Skeletal muscle tissue (tissue), 4 donors: Measurements from ENCODE around the gene ANGPTL2. TPM values are rescaled to one million over a fixed set of nuclear protein-coding genes. Genes with fewer than 3 reads are reported as not detected.

ENCODE experiments used
- H3K27ac ChIP-seq: one replicate; pipeline ENCODE4 v1.7.0; 2013; ENCODE audit warnings: mild to moderate bottlenecking, low read depth, low read length, inconsistent platforms
- H3K27me3 ChIP-seq, 3 donors: one replicate each; pipeline ENCODE4 v1.7.0; 2013; ENCODE audit warnings: low read length in 3 of 3; ENCODE audit not compliant: control insufficient read depth in 3 of 3, insufficient read depth in 3 of 3
- H3K36me3 ChIP-seq, 3 donors: one replicate each; pipeline ENCODE4 v1.7.0; 2013; ENCODE audit warnings: low read length in 3 of 3; ENCODE audit not compliant: control insufficient read depth in 3 of 3, insufficient read depth in 3 of 3
- H3K4me1 ChIP-seq, 3 donors: one replicate each; pipeline ENCODE4 v1.7.0; 2013; ENCODE audit warnings: low read length in 3 of 3, mild to moderate bottlenecking in 3 of 3; ENCODE audit not compliant: control insufficient read depth in 3 of 3, insufficient read depth in 3 of 3
- H3K4me3 ChIP-seq, 3 donors: one replicate each; pipeline ENCODE4 v1.7.0; 2013; ENCODE audit warnings: low read length in 3 of 3
- H3K9ac ChIP-seq, 3 donors: one replicate each; pipeline ENCODE4 v1.7.0; 2013; ENCODE audit warnings: low read length in 3 of 3, mild to moderate bottlenecking in 3 of 3, moderate library complexity in 2 of 3, low read depth in 1 of 3
- H3K9me3 ChIP-seq, 3 donors: one replicate each; pipeline ENCODE4 v1.7.0; 2013; ENCODE audit warnings: low read length in 3 of 3; ENCODE audit not compliant: control insufficient read depth in 3 of 3
- total RNA-seq: library from RNA; depleted of rRNA; stranded (reverse); fragments of >200 nt; gene quantifications from one replicate; pipeline ENCODE4 v1.2.3, GENCODE V29; 2014
- donor health status: Osteomylitis.

ANGPTL2 gene
- total RNA-seq, 1 donor from 2014 or later: 37.6 TPM

DNA sequence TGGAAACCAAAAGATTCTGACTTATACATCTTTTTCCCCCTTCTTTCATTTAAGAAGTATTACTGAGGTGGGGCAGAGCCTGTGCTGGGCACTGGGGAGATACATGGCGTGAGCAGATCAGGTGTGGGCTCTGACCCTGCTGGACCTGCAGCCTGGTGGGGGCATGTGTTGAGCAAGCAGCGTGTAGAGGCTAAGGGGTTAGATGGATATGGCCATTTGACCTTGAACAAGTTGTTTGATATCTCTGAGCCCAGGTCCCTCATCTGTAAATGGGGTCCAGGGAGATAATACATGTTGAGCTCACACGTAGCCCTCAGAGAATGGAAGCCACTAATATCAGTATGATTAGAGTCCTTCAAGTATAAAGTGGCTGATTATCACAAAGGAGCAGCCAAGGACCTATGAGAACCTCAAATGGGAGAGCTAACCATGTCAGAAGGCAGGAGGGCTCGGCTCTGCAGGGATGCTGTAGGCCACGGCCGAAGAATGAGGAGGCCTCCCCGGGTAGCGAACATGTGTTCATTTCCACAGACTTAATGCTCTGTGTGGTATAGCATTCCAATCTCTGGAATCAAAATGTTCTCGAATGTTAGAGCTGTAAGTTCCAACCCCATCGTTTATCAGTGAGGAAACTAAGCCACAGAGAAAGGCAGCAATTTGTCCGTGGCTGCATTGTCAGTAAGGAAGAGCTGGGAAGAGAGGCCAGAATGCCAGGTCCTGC lies 15.4 kb upstream of the ANGPTL2 start:
- H3K4me3 ChIP-seq: no peak overlapping the region
- H3K4me1 ChIP-seq: peaks cover 68 to 92% (median 78%) of the 10 kb centered on the region in 3 donors
- H3K27ac ChIP-seq: no peak overlapping the region
- H3K9ac ChIP-seq: no peak overlapping the region
- no peaks in the 10 kb centered on the region for H3K36me3 ChIP-seq
- no peaks in the 10 kb centered on the region for H3K9me3 ChIP-seq
- H3K27me3 ChIP-seq: no peaks in the 10 kb centered on the region

DNA sequence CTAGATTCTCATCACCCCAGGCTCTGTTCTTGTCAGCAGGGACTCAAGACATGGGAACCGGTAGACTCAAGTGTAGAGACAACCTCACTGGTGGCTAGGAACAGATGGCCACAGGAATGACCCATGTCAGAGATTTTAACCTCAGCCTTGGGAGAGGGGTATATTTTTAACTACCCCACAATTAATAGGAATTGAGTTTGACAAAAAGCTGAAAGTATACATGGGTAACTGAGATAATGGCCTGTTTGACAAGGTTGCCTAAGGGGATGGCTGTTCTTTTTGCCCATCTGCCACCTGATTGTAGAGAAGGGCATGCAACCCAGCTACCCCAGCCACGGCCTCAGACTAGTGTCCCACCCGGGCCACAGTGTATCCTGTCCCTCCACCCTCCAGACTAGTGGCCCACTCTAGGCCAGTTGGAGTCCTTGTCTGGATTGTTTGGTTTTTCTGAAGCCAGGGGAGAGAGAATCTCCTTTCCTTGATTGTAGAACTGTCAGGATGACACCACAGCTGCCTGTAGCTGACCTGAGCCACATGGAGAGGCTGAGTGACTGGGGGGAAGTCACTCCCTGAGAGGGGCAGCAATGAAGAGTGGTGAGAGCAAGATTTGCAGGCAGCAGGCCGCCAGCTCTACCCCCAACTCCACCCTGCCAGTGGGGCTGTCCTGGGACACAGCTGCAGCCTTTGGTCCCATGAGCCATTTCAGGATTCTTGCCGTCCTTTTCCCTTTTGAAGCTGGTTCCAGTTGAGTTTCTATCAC lies 14.6 kb upstream of the ANGPTL2 start:
- Histone ChIP-seq H3K4me3 (no peak overlapping the region), H3K27ac (no peak overlapping the region), H3K9ac (no peak overlapping the region), H3K4me1 (peaks cover 71 to 95% (median 84%) of the 10 kb centered on the region in 3 donors), H3K36me3 (no peaks in the 10 kb centered on the region), H3K9me3 (no peaks in the 10 kb centered on the region), H3K27me3 (no peaks in the 10 kb centered on the region)

DNA sequence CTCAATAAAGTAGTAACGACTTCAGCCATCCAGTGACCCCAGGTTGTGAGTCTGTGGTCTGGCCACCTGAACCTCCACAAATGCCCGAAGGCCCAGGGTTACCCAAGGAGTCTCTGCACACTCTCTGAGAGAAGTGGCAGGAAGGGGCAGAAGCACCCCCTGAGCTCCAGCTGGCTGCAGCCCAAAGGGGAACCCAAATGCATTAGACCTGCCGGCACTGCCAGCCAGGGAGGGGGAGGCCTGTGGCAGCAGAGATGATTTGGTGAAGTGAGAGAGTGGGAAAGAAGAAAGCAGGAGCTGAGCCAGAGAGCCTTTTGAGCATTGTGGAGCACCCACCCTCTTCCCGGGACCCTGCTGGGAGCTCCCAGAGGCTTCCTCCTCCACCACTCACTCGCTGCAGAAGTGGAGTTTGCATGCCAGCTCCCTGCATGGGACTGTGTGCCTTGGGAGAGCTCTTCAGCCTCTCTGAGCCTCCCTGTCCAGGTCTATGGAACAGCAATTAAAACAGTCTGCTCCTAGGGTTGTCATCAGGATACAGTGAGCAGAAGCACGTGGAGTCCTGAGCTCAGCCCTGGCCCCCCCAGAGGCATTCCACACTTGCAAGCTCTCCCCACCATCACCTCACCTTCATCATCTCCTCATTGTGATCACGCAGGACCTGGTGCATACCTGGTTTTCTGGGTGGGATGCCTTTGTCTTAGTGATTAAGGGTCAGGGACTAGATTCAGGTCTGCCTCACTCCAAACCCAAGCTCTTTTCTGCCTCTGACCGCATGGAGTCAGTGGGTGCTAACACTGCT lies 13.8 kb upstream of the ANGPTL2 start:
- Histone ChIP-seq H3K27me3 (no peaks in the 10 kb centered on the region), H3K4me1 (peaks cover 79 to 99% (median 92%) of the 10 kb centered on the region in 3 donors), H3K4me3 (no peak overlapping the region), H3K27ac (no peak overlapping the region), H3K36me3 (no peaks in the 10 kb centered on the region), H3K9me3 (no peaks in the 10 kb centered on the region), H3K9ac (peak overlapping the region; percentile 2 to 16 (median 7))

DNA sequence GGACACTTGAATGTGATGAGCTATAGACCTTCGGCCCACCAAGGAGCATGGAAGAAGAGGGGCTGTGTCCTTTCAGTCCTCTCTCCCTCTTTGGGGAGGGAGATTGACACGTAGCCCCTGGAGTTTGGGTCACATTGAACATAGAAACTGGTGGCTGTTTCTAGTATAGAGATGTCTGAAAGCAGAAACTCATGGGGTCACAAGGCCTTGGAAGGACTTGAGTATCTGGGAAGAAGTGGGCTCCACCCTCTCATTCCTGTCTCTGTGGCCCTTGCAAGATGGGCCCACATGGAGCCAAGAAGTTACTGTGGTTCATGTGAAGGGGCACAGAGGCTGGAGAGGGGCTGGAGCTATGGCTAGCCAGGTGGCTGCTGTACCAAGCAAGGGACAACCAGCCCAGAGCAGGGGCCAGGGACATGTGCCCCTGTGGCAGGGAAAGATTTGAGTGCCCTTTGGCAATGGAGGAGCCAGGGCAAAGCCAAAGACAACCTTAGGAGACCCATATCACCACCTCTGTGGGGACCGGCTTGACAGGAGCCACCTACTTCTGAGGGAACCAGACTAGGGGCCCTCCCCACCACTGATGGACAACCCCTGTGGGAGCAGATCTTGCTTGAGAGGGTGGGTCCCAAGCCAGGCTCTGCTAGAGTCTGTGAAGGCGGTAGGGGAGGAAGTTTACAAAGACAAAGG lies 12.8 kb upstream of the ANGPTL2 start:
- H3K4me3 ChIP-seq: no peak overlapping the region
- peaks cover 88 to 100% (median 94%) of the 10 kb centered on the region in 3 donors for H3K4me1 ChIP-seq
- H3K27me3 ChIP-seq: no peaks in the 10 kb centered on the region
- peak overlapping the region in 1 of 3 donors; percentile 45 for H3K9ac ChIP-seq
- H3K9me3 ChIP-seq: no peaks in the 10 kb centered on the region
- no peaks in the 10 kb centered on the region for H3K36me3 ChIP-seq
- H3K27ac ChIP-seq: peak overlapping the region; percentile 98

DNA sequence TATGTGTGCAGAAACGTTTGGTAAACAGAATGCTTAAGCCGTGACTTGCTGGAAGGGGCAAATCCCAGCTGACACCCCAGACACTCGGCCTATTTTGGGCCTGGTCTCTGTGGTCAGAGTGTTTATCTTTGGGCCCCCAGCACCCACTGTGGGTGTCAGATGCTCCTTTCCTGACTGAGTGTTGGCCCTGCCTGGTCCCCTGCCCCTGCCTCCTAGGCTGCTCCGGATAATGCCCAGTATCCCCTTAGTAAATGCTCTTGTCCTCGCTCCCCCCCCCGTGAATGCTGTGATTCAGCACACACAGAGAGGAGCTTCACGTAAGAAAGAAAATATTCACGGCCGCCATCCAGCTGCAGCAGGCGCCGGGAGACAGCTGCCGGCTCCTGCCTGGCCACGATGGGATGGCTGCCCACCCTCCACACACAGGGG lies 11.3 kb upstream of the ANGPTL2 start:
- H3K4me3 ChIP-seq: peak overlapping the region; percentile 29 to 55 (median 34)
- no peaks in the 10 kb centered on the region for H3K27me3 ChIP-seq
- H3K9me3 ChIP-seq: no peaks in the 10 kb centered on the region
- peak overlapping the region; percentile 79 to 90 (median 85) for H3K9ac ChIP-seq
- peak overlapping the region; percentile 98 for H3K27ac ChIP-seq
- peaks cover 84 to 99% (median 94%) of the 10 kb centered on the region in 3 donors for H3K4me1 ChIP-seq
- H3K36me3 ChIP-seq: no peaks in the 10 kb centered on the region

DNA sequence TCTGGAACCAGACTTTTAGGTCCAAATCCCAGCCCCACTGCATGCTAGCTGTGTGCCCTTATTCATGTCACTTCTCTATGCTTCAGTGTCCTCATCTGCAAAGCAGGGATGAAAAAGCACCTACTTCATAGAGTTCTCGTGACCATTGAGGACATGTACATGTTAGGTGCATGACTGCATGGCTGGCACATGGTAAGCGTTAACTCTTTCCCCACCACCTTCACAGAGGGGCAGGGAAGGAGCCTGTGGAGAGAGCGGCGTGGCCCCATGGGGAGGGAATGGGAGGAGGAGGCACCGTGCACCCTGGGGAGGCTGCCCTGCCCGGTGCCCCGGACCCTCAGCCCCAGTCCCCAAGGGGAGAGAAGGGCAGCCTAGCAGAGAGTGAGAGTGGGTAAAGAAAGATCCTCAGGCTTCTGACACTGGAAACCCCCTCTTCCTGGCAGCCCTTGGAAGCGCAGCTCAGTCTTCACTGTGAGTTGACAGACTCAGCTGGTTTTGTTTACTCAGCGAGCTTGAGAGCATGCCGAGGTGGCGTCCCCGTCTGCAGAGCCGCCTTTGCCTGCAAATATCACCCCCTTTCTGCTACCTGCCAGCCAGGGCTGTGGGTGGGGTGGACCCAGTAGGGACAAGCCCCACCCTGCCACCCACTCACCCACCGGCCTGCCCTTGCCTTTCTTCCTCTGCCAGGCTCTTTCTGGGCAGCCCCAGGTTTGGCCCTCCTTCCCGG lies 10.6 kb upstream of the ANGPTL2 start:
- Histone ChIP-seq H3K4me1 (peaks cover 81 to 99% (median 94%) of the 10 kb centered on the region in 3 donors), H3K9ac (peak overlapping the region; percentile 79 to 90 (median 80)), H3K27me3 (no peaks in the 10 kb centered on the region), H3K27ac (peak overlapping the region; percentile 98), H3K36me3 (no peaks in the 10 kb centered on the region), H3K4me3 (peak overlapping the region; percentile 19 to 55 (median 52)), H3K9me3 (no peaks in the 10 kb centered on the region)

DNA sequence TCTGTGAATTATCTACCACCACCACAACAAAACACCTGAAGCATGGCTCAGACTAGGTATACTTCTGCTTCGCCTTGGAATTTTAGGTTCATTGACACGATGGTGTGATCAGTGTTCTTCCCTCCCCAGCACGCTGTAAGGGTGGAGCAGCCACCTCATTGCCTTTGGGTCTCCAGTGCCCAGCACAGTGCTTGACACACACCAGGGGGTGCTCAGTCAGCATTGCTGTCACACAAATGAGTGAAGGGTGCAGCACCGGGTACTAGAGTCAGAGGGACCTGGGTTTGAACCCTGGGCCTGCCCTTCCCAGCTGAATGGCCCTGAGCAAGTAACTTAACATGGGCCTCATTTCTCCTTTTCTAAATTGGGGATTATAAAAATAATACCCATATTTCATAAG lies 9.9 kb upstream of the ANGPTL2 start:
- peak overlapping the region; percentile 98 for H3K27ac ChIP-seq
- peaks cover 76 to 92% (median 89%) of the 10 kb centered on the region in 3 donors for H3K4me1 ChIP-seq
- H3K9me3 ChIP-seq: no peaks in the 10 kb centered on the region
- H3K27me3 ChIP-seq: no peaks in the 10 kb centered on the region
- H3K9ac ChIP-seq: peak overlapping the region; percentile 79 to 90 (median 80)
- no peak overlapping the region for H3K4me3 ChIP-seq
- H3K36me3 ChIP-seq: no peaks in the 10 kb centered on the region

DNA sequence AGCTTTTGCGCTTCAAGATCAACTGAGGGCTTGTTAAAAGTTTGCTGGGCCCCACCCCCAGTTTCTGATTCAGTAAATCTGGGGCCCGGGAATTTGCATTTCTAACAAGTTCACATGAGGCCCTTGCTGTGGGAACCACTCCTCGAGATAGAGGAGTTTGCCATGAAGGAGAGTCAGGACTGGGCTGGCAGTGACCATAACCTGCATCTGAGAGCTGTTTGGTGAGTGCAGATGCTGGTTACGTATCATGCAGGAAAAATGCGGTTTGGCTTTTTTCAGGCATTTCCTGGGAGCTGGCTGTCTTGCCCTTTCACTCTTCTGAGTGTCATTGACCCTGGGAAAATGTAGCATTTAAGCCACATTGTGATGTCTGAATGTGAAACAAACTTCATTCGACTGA lies 9.4 kb upstream of the ANGPTL2 start:
- Histone ChIP-seq H3K4me1 (peaks cover 71 to 87% (median 85%) of the 10 kb centered on the region in 3 donors), H3K9ac (peak overlapping the region in 1 of 3 donors; percentile 90), H3K27ac (peak overlapping the region; percentile 98), H3K4me3 (no peak overlapping the region), H3K27me3 (no peaks in the 10 kb centered on the region), H3K9me3 (no peaks in the 10 kb centered on the region), H3K36me3 (no peaks in the 10 kb centered on the region)
